Renal cortical epithelial cell (primary cell): ENCODE results near the gene FFAR1. TPM values are rescaled to one million over a fixed set of nuclear protein-coding genes. Genes with fewer than 3 reads are reported as not detected.
"Not testable (repeated sequence)": the region's sequence is repeated elsewhere in the genome, so short reads cannot be mapped to it uniquely, and the experiment has no call there.

ENCODE experiments used
- DNase-seq: peaks from one replicate; pipeline ENCODE4 v3.0.0-alpha.2; 2011; ENCODE audit warnings: low read depth
- total RNA-seq: library from RNA; depleted of rRNA; stranded (reverse); fragments of >200 nt; gene quantifications from 2 replicates; pipeline ENCODE4 v1.2.3, GENCODE V29; 2014

FFAR1 gene
- total RNA-seq, 1 donor from 2014 or later, result not detected

DNA sequence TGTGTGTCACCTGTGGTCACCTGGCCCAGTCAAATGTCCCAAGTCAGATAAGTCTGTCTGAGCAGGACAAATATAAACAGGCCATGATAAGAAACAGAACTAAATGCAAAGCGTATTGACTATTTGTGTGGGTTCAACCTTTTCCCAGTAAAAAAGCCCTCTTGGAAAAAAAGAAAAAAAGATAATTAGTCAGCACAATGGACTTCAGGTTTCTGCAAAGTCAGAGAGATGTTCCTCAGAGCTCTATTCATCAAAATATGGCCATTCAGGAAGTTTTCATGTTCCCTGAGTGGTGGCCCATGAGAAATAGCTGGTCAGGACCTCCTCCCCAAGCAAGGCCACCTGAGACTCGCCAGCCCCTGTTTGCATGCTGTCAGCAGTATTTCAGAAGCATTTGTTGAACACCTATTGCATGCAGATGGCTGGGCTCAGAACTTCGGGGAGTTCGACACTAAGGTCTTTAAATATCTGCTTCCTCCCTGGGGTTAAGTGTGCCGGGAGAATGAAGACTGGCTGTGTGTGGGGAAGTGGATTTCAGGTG is 13.2 kb downstream of the FFAR1 start:
- no peak for DNase-seq

DNA sequence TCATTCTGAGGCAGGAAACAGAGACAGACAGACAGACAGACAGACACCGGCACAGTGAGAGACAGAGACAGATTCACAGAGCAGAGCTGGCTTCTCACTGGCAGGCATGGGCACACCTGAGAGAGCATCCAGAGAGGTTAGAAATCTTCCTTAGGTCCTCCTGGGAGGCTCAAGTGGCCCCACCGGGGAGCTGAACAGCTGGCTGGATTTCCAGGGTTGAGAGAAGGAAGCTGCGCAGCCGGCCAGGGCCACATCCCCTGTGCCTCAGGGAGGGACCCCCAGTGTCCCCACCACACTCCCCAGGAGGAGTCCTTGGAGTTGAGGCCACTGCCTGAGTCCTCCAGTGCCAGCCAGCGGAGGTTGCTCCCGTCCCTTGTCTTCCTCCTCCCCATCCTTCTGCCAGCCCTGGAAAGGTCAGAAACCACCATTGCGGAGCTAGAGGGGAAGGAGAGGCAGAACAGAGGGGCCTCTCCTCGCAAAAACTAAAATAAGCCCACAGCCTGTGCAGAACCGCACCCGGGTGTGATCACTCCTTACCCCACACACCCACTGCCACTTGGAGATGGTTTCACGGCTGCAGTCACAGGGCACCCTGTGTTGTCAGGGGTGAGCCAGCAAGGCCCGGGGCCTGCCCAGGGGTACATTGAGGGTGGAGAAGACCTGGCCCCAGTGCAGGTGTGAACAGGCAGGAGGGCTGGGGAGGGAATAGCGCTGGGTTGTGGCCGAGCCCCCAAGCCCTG is 14.7 kb downstream of the FFAR1 start:
- no peak for DNase-seq

- DNase-seq, result no peak
Measured at GRCh38 chr19:35363001-35363590, 15.4 kb downstream of the FFAR1 start.

- DNase-seq, result no peak
Measured at GRCh38 chr19:35363711-35364425, 16.2 kb downstream of the FFAR1 start.

DNA sequence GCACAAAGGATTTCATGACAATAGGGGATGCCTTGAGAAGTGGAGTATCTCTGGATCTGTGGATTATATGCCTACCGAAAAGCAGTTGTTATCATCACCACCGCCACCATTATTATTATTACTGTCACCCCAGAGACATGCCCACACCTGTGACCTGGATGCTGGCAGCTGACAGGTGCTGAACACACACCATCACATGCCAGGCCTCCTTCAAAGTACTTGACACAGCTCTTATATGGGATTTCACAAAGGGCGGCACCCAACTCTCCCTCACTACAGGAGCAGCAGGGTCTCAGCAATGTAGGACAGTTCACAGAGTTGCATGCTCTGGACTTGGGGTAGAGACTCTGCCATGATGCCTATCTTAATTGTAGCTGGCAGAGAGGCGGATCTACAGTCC is 17.6 kb downstream of the FFAR1 start:
- DNase-seq, result no peak

- no peak for DNase-seq
Measured at GRCh38 chr19:35368378-35368777, 20.7 kb downstream of the FFAR1 start.

DNA sequence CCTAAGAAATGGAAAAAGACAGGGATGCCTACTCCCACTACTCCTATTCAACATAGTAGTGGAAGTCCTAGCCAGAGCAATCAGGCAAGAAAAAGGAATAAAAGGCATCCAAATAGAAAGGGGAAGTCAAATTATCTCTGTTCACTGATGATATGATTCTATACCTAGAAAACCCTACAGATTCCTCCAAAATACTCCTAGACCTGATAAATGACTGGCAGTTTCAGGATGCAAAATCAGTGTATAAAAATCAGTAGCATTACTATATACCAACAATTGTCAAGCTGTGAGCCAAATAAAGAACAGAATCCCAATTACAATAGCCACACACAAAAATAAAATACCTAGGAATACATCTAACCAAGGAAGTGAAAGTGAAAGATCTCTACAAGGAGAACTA is 21.8 kb downstream of the FFAR1 start:
- no peak for DNase-seq

GRCh38 chr19:35370722-35371121 is 23.0 kb downstream of the FFAR1 start, which contains the start of gene GPR42:
Gene GPR42, plus strand, starts transcription at chr19:35371068. Its CDS starts 292 bp downstream, at chr19:35371360.
- DNase-seq, result no peak

GRCh38 chr19:35373492-35373891 is 25.8 kb downstream of the FFAR1 start:
- DNase-seq, result no peak

DNA sequence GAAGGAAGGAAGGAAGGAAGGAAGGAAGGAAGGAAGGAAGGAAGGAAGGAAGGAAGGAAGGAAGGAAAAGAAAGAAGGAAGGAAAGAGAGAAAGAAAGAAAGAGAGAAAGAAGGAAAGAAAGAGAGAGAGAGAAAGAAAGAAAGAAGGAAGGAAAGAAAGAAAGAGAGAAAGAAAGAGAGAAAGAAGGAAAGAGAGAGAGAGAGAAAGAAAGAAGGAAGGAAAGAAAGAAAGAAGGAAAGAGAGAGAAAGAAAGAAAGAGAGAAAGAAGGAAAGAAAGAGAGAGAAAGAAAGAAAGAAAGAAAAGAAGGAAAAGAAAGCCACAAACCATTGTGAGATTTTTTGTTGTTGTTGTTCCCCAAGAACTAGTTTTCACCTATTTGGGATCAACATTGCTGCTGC is 26.3 kb downstream of the FFAR1 start:
- not testable (repeated sequence) for DNase-seq

- DNase-seq, result no peak
Measured at GRCh38 chr19:35375505-35376307, 28.0 kb downstream of the FFAR1 start.

GRCh38 chr19:35377656-35378055 is 30.0 kb downstream of the FFAR1 start:
- no peak for DNase-seq

GRCh38 chr19:35378356-35378755 is 30.7 kb downstream of the FFAR1 start:
- no peak for DNase-seq

- DNase-seq, result not testable (repeated sequence)
Measured at GRCh38 chr19:35379545-35379944, 31.8 kb downstream of the FFAR1 start.

DNA sequence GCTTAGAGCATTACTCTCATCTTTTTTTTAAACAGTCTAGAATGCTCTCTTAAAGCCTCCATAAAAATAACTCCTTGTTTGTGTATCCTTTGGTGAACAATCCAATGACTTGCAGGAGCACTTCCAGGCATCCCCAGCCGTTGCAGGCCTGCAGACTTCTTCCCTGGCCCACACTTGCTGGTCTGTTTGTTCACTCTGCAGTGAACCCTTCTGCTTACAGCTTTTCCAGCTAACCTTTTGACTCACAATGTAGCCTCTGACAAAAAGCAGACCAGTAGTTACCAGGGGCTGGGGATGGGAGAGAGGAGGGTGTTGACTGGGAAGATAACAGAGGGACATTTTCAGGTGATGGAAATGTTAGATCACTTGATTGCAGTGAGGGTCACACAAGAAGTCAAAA is 32.3 kb downstream of the FFAR1 start:
- no peak for DNase-seq

- no peak for DNase-seq
Measured at GRCh38 chr19:35380450-35381124, 32.9 kb downstream of the FFAR1 start.

DNA sequence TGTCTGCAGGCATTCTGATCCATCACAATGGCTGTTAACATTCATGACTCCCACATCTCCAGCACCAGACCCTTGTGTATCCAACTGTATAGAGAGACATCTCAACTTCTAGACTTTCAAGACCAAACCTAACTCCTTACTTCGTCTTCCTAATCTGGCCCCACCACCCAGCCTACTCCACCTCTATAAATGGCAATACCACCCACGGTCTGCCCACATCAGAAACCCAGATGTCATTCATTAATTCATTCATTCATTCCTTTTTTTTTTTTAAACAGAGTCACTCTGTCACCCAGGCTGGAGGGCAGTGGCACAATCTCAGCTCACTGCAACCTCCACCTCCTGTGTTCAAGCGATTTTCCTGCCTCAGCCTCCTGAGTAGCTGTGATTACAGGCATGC is 33.6 kb downstream of the FFAR1 start:
- DNase-seq, result no peak

DNA sequence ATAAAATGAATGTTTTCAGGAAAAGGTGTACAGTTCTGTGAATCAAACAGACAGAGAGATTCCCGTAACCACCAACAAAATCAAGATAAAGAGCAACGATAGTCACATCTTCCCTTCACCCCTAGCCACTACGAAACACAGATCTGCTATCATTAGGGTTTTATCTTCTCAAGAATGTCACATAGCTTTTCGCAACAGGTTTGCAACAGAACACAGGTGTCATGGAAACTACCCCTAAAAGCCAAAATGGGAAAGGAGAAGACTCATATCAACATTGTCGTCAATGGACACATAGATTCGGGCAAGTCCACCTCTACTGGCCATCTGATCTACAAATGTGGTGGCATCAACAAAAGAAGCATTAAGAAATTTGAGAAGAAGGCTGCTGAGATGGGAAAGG is 34.2 kb downstream of the FFAR1 start:
- no peak for DNase-seq

- no peak for DNase-seq
Measured at GRCh38 chr19:35383536-35383935, 35.8 kb downstream of the FFAR1 start.

DNA sequence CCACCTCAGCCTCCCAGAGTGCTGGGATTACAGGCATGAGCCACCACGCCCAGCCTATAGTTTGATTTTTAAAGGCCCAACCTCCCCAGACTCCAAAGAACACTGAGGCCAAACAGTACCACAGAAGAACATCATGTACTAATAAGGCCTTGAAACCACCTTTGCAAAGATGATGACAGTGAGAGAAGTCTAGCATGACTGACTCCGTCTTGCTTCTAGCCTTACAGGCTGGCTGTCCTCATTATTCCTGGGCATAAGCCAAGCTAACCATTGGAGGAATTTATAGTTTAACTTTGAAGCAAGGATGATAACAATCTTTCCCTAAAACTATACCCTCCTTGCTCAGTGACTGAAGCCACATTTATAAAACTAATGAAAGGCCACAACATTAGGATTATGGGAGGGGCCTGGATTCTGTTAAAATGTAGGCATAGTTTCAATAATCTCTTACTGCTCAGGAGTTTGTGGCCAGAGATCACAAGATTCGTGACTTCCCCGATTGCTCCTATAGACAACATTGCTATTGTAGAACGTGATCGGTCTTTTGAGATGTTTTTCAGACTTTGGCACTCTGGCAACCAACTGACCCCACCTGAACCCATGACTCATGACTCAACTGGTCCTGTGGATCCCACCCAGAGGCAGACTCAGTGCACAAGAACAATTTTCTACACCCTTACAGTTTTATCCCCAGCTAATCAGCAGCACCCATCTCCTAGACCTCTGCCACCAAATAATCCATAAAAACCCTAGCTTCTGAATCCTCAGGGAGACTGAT is 40.8 kb downstream of the FFAR1 start:
- DNase-seq, result no peak
